B cell (primary cell): Measurements from ENCODE around the gene LIN54.

Source experiments
- EZH2 ChIP-seq: IDR thresholded peaks from 2 replicates; pipeline ENCODE4 v1.6.1; 2012; ENCODE audit warnings: borderline replicate concordance, low read depth, mild to moderate bottlenecking, moderate library complexity, low read length; ENCODE audit not compliant: insufficient read depth, poor library complexity, severe bottlenecking
- TF ChIP-seq, protein P1 (sequence below): fragments of 200-600 bp; IDR thresholded peaks from one replicate; pipeline ENCODE4 v1.8.0; 2022; ENCODE audit warnings: antibody characterized with exemption, mild to moderate bottlenecking

DNA sequence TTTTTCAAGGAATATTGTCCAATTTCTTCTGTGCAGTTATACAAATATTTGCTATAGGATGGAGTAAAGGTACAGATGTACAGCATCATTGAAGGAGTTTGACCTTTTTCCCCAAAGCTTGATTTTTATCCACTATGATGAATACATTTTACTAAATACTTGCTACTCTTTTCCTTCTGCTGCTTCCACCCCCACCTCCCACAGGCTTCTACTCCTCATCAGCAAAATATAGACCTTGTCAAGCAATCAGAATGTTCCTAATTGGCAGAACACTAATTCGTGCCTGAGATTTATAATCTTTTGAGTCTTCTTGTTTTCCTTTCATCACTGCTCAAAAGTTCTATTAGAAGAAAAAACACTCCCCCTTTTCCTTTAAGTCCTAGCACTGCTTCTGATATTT is 113.9 kb downstream of the LIN54 start:
- TF ChIP-seq, protein P1, sequence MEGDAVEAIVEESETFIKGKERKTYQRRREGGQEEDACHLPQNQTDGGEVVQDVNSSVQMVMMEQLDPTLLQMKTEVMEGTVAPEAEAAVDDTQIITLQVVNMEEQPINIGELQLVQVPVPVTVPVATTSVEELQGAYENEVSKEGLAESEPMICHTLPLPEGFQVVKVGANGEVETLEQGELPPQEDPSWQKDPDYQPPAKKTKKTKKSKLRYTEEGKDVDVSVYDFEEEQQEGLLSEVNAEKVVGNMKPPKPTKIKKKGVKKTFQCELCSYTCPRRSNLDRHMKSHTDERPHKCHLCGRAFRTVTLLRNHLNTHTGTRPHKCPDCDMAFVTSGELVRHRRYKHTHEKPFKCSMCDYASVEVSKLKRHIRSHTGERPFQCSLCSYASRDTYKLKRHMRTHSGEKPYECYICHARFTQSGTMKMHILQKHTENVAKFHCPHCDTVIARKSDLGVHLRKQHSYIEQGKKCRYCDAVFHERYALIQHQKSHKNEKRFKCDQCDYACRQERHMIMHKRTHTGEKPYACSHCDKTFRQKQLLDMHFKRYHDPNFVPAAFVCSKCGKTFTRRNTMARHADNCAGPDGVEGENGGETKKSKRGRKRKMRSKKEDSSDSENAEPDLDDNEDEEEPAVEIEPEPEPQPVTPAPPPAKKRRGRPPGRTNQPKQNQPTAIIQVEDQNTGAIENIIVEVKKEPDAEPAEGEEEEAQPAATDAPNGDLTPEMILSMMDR = no peak
- no peak for TF ChIP-seq EZH2
